Endothelial cell of umbilical vein (primary cell): ENCODE data around the gene HRH2. TPM values are rescaled to one million over a fixed set of nuclear protein-coding genes. Genes with fewer than 3 reads are reported as not detected.

ENCODE experiments used
- BruUV-seq: library from RNA; stranded (reverse); fragments of 400-500 nt; replicated peaks from 2 replicates; lab custom pipeline; 2021; lab: Mats Ljungman, UMichigan
- CTCF ChIA-PET: fragments of 300-600, 350-600 bp; sonication (Branson Sonifier 250); formaldehyde crosslinking; loops from one replicate; lab custom pipeline; 2021; ENCODE audit warnings: antibody characterized with exemption, inconsistent platforms; lab: Charles Lee
- POLR2A ChIA-PET: fragments of 300-600, 350-600 bp; sonication (Branson Sonifier 250); formaldehyde crosslinking; loops from one replicate; lab custom pipeline; 2021; ENCODE audit warnings: antibody characterized with exemption, inconsistent platforms; lab: Charles Lee
- DNase-seq: peaks from one replicate; pipeline ENCODE4 v3.0.0-alpha.2; 2011; ENCODE audit warnings: low read depth, low spot score
- FAIRE-seq: peaks from 2 replicates; lab custom pipeline; 2011; peaks lifted over from hg19 to GRCh38; lab: Jason Lieb, UNC
- H2AFZ ChIP-seq: 2 replicates; pipeline ENCODE4 v1.6.0; 2012; ENCODE audit warnings: low read depth, low read length, control low read depth, inconsistent platforms
- H3K27ac ChIP-seq: 2 replicates; pipeline ENCODE4 v1.5.1; 2011; ENCODE audit warnings: low read depth, mild to moderate bottlenecking, control low read depth, low read length, moderate library complexity; ENCODE audit not compliant: insufficient read depth
- H3K27me3 ChIP-seq, 2 experiments: 2 replicates each; pipeline versions ENCODE4 v1.6.0 to v1.6.1; 2011; ENCODE audit warnings: low read length in 2 of 2, mixed read lengths in 1 of 2; ENCODE audit not compliant: control insufficient read depth in 2 of 2, insufficient read depth in 2 of 2
- H3K36me3 ChIP-seq, 2 experiments: 2 replicates in 1 of 2; 3 replicates in 1 of 2; pipeline ENCODE4 v1.5.1; 2011; ENCODE audit warnings: low read length in 2 of 2, mild to moderate bottlenecking in 1 of 2, moderate library complexity in 1 of 2; ENCODE audit not compliant: control insufficient read depth in 2 of 2, insufficient read depth in 2 of 2; ENCODE audit errors: extremely low read depth in 1 of 2
- H3K4me1 ChIP-seq: 3 replicates; pipeline ENCODE4 v1.5.1; 2011; ENCODE audit warnings: mild to moderate bottlenecking, low read length; ENCODE audit not compliant: control insufficient read depth, insufficient read depth; ENCODE audit errors: extremely low read depth
- H3K4me2 ChIP-seq: 2 replicates; pipeline ENCODE4 v1.6.1; 2011; ENCODE audit warnings: low read length, control low read depth, mixed read lengths; ENCODE audit not compliant: insufficient read depth
- H3K4me3 ChIP-seq, 3 experiments: fragments of 200-600 bp in 1 of 3; sonication (generic), shearing (Covaris generic) in 1 of 3; replicated peaks in 1 of 3; 2 replicates each; pipeline ENCODE4 v1.5.1; 2011 to 2016; ENCODE audit warnings: control low read depth in 3 of 3, low read length in 3 of 3, mild to moderate bottlenecking in 2 of 3, inconsistent platforms in 1 of 3, low read depth in 1 of 3, moderate library complexity in 1 of 3; ENCODE audit not compliant: insufficient read depth in 1 of 3
- H3K79me2 ChIP-seq: 2 replicates; pipeline ENCODE4 v1.6.0; 2012; ENCODE audit warnings: low read length, inconsistent platforms; ENCODE audit not compliant: control insufficient read depth, insufficient read depth
- H3K9ac ChIP-seq: replicated peaks from 2 replicates; pipeline ENCODE3; 2011; ENCODE audit warnings: low read length, control low read depth; ENCODE audit not compliant: insufficient read depth; ENCODE audit errors: extremely low read depth
- H3K9me1 ChIP-seq: replicated peaks from 3 replicates; pipeline ENCODE4 v1.6.0; 2011; ENCODE audit warnings: mild to moderate bottlenecking, low read length; ENCODE audit not compliant: control insufficient read depth, insufficient read depth; ENCODE audit errors: extremely low read depth
- H3K9me3 ChIP-seq: replicated peaks from 2 replicates; pipeline ENCODE4 v1.5.1; 2012; ENCODE audit warnings: low read length, inconsistent platforms; ENCODE audit not compliant: control insufficient read depth, insufficient read depth
- H4K20me1 ChIP-seq: replicated peaks from 2 replicates; pipeline ENCODE3; 2011; ENCODE audit warnings: mild to moderate bottlenecking, low read length; ENCODE audit not compliant: control insufficient read depth, insufficient read depth; ENCODE audit errors: extremely low read depth
- EZH2 ChIP-seq: IDR thresholded peaks from 2 replicates; pipeline ENCODE4 v1.6.1; 2012; ENCODE audit warnings: borderline replicate concordance, low read depth, mild to moderate bottlenecking, moderate library complexity, low read length, inconsistent platforms; ENCODE audit not compliant: severe bottlenecking
- FOS ChIP-seq: IDR thresholded peaks from 2 replicates; pipeline ENCODE4 v1.6.1; 2011; ENCODE audit warnings: mild to moderate bottlenecking, low read length, moderate library complexity, borderline replicate concordance; ENCODE audit not compliant: insufficient read depth
- GATA2 ChIP-seq: IDR thresholded peaks from 2 replicates; pipeline ENCODE4 v1.7.0; 2011; ENCODE audit warnings: low read depth, mild to moderate bottlenecking, moderate library complexity, mixed read lengths, low read length; ENCODE audit not compliant: insufficient read length, insufficient read depth
- JUN ChIP-seq: IDR thresholded peaks from 2 replicates; pipeline ENCODE4 v1.6.1; 2011; ENCODE audit warnings: borderline replicate concordance, low read depth; ENCODE audit not compliant: insufficient read length, insufficient read depth
- MAX ChIP-seq: IDR thresholded peaks from 2 replicates; pipeline ENCODE4 v1.6.1; 2011; ENCODE audit not compliant: insufficient read depth, insufficient read length
- MYC ChIP-seq: IDR thresholded peaks from one replicate; pipeline ENCODE4 v1.6.1; 2011; ENCODE audit warnings: mild to moderate bottlenecking, low read depth, low read length
- POLR2A ChIP-seq: IDR thresholded peaks from 2 replicates; pipeline ENCODE4 v1.6.1; 2012; ENCODE audit warnings: low read depth, mild to moderate bottlenecking, control low read depth, low read length
- POLR2AphosphoS5 ChIP-seq: IDR thresholded peaks from 2 replicates; pipeline ENCODE4 v1.6.1; 2012; ENCODE audit warnings: low read depth, mild to moderate bottlenecking, control low read depth, low read length, moderate library complexity; ENCODE audit not compliant: insufficient read depth
- dilution Hi-C: fragments of 300-500 bp; cut with MboI; formaldehyde crosslinking; loops from one replicate; pipeline ENCODE4 v1.15.0; 2019; ENCODE audit warnings: low sequenced_read_pairs; ENCODE audit not compliant: extremely low pct_ligation_motif_present
- intact Hi-C: fragments of 100-400 bp; cut with micrococcal nuclease; formaldehyde crosslinking; loops from one replicate; pipeline ENCODE4 v1.10.0; 2022
- polyA plus RNA-seq, 4 experiments: library from polyadenylated mRNA; depleted of rRNA in 3 of 4; stranded (reverse) in 3 of 4; unstranded in 1 of 4; fragments of >200 nt; gene quantifications; 2 replicates each; pipeline versions ENCODE4 v1.2.1 to v1.2.3, GENCODE V29; 2011 to 2012; ENCODE audit warnings: missing spikeins in 1 of 4
- total RNA-seq: library from RNA; stranded (reverse); gene quantifications from 2 replicates; pipeline ENCODE4 v1.2.3, GENCODE V29; 2021
- TF ChIP-seq, protein P1 (sequence below), 2 donors: IDR thresholded peaks; 1 replicate in 1 of 2; 2 replicates in 1 of 2; pipeline ENCODE4 v1.5.1; 2011; ENCODE audit warnings: low read length in 2 of 2, mild to moderate bottlenecking in 2 of 2, moderate library complexity in 2 of 2, control low read depth in 1 of 2, inconsistent platforms in 1 of 2, low read depth in 1 of 2; ENCODE audit not compliant: insufficient read depth in 1 of 2; ENCODE audit errors: extremely low read depth in 1 of 2

Gene HRH2
- total and polyA plus RNA-seq, 2 donors (not counting 3 experiments of a cell fraction or from before 2014, with no cell fraction given): not detected

- Histone ChIP-seq H3K79me2 (no peaks in the 10 kb centered on the region), H3K27me3 (no peaks in the 10 kb centered on the region), H3K9ac (no peak overlapping the region), H3K4me1 (no peaks in the 10 kb centered on the region), H3K9me3 (peaks cover under 1% of the 10 kb centered on the region), H3K4me3 (no peak overlapping the region), H3K9me1 (no peaks in the 10 kb centered on the region), H2AFZ (no peak overlapping the region), H4K20me1 (no peaks in the 10 kb centered on the region), H3K4me2 (no peak overlapping the region), H3K27ac (no peak overlapping the region), H3K36me3 (no peaks in the 10 kb centered on the region)
- CTCF ChIA-PET: no interaction called here
- intact Hi-C loops: no loop called here
- no peak for DNase-seq
- no peak for TF ChIP-seq MAX
- TF ChIP-seq POLR2AphosphoS5: no peak
- TF ChIP-seq FOS: no peak
- TF ChIP-seq GATA2: no peak
- no peak for TF ChIP-seq POLR2A
- no peak for TF ChIP-seq JUN
- TF ChIP-seq, protein P1, sequence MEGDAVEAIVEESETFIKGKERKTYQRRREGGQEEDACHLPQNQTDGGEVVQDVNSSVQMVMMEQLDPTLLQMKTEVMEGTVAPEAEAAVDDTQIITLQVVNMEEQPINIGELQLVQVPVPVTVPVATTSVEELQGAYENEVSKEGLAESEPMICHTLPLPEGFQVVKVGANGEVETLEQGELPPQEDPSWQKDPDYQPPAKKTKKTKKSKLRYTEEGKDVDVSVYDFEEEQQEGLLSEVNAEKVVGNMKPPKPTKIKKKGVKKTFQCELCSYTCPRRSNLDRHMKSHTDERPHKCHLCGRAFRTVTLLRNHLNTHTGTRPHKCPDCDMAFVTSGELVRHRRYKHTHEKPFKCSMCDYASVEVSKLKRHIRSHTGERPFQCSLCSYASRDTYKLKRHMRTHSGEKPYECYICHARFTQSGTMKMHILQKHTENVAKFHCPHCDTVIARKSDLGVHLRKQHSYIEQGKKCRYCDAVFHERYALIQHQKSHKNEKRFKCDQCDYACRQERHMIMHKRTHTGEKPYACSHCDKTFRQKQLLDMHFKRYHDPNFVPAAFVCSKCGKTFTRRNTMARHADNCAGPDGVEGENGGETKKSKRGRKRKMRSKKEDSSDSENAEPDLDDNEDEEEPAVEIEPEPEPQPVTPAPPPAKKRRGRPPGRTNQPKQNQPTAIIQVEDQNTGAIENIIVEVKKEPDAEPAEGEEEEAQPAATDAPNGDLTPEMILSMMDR (IDR thresholded peaks at IDR 0.05; ENCODE audit: extremely low read depth in 1 of 2, insufficient read depth in 1 of 2, low read depth in 1 of 2, low read length in 2 of 2): no peak
- no peak for TF ChIP-seq EZH2
- TF ChIP-seq MYC: no peak
- POLR2A ChIA-PET: no interaction called here
- FAIRE-seq: no peak
- no TSS peak for BruUV-seq
- dilution Hi-C loops: no loop called here
Measured at GRCh38 chr5:175701797-175702196, 43.9 kb downstream of the HRH2 start.
